AG10803 (cell line): Measurements from ENCODE around the gene DACT1.

Experiments
- DNase-seq: peaks from one replicate; pipeline ENCODE4 v3.0.0; 2010; ENCODE audit warnings: low read depth
- H3K4me3 ChIP-seq: 2 replicates; pipeline ENCODE4 v1.5.1; 2011; ENCODE audit warnings: mild to moderate bottlenecking, low read length, control low read depth
- CTCF ChIP-seq: conservative IDR thresholded peaks from 2 replicates; pipeline ENCODE4 v1.5.1; 2011; ENCODE audit warnings: mild to moderate bottlenecking, low read length, control low read depth, inconsistent platforms

DACT1 gene

GRCh38 chr14:58643366-58643765 is 5.6 kb downstream of the DACT1 start:
- H3K4me3 ChIP-seq: no peak overlapping the region
- no peak for TF ChIP-seq CTCF
- DNase-seq: no peak

- no peak for DNase-seq
- TF ChIP-seq CTCF: no peak
- H3K4me3 ChIP-seq: no peak overlapping the region
Measured at GRCh38 chr14:58645641-58646040, 7.9 kb downstream of the DACT1 start.

GRCh38 chr14:58646479-58646878 is 8.7 kb downstream of the DACT1 start:
- no peak overlapping the region for H3K4me3 ChIP-seq
- no peak for DNase-seq
- TF ChIP-seq CTCF: no peak

GRCh38 chr14:58647777-58648176 is 10.0 kb downstream of the DACT1 start:
- no peak for DNase-seq
- TF ChIP-seq CTCF: no peak
- H3K4me3 ChIP-seq: no peak overlapping the region

GRCh38 chr14:58650857-58651256 is 13.1 kb downstream of the DACT1 start:
- DNase-seq: no peak
- TF ChIP-seq CTCF: no peak
- H3K4me3 ChIP-seq: no peak overlapping the region

- DNase-seq: no peak
- TF ChIP-seq CTCF: no peak
- no peak overlapping the region for H3K4me3 ChIP-seq
Measured at GRCh38 chr14:58656671-58657411, 19.1 kb downstream of the DACT1 start.

- DNase-seq: no peak
- no peak for TF ChIP-seq CTCF
- H3K4me3 ChIP-seq: no peak overlapping the region
Measured at GRCh38 chr14:58659061-58659460, 21.3 kb downstream of the DACT1 start.
